HUES6 (cell line): ENCODE data around the gene ARMC2.

Source experiments
- H3K27ac ChIP-seq: 2 replicates; pipeline ENCODE4 v1.7.0; 2013; ENCODE audit warnings: low read depth, mild to moderate bottlenecking, low read length, inconsistent platforms
- H3K27me3 ChIP-seq: 2 replicates; pipeline ENCODE4 v1.6.1; 2013; ENCODE audit warnings: low read length; ENCODE audit not compliant: control insufficient read depth, insufficient read depth
- H3K36me3 ChIP-seq: 2 replicates; pipeline ENCODE4 v1.6.1; 2013; ENCODE audit warnings: low read length; ENCODE audit not compliant: control insufficient read depth, insufficient read depth
- H3K4me1 ChIP-seq: 2 replicates; pipeline ENCODE4 v1.6.1; 2013; ENCODE audit warnings: low read length; ENCODE audit not compliant: control insufficient read depth, insufficient read depth
- H3K4me3 ChIP-seq: 2 replicates; pipeline ENCODE4 v1.5.1; 2013; ENCODE audit warnings: low read depth, low read length
- H3K9ac ChIP-seq: one replicate; pipeline ENCODE4 v1.6.1; 2013; ENCODE audit warnings: mild to moderate bottlenecking, low read length
- H3K9me3 ChIP-seq: 2 replicates; pipeline ENCODE4 v1.6.1; 2013; ENCODE audit warnings: low read depth, low read length; ENCODE audit not compliant: control insufficient read depth, insufficient read depth

ARMC2 gene

GRCh38 chr6:109009236-109009961, 161.2 kb downstream of the ARMC2 start:
- peaks cover 21% of the 10 kb centered on the region for H3K4me1 ChIP-seq
- H3K9me3 ChIP-seq: no peaks in the 10 kb centered on the region
- peak overlapping the region; percentile 93 for H3K4me3 ChIP-seq
- H3K27me3 ChIP-seq: no peaks in the 10 kb centered on the region
- H3K27ac ChIP-seq: peak overlapping the region; percentile 77
- H3K9ac ChIP-seq: peak overlapping the region; percentile 84
- H3K36me3 ChIP-seq: no peaks in the 10 kb centered on the region

- H3K9ac ChIP-seq: peak overlapping the region; percentile 65
- H3K36me3 ChIP-seq: no peaks in the 10 kb centered on the region
- peaks cover 22% of the 10 kb centered on the region for H3K4me1 ChIP-seq
- H3K4me3 ChIP-seq: peak overlapping the region; percentile 93
- H3K27me3 ChIP-seq: no peaks in the 10 kb centered on the region
- no peaks in the 10 kb centered on the region for H3K9me3 ChIP-seq
- H3K27ac ChIP-seq: no peak overlapping the region
Observed at GRCh38 chr6:109009962-109010704, 161.9 kb downstream of the ARMC2 start.

GRCh38 chr6:109010705-109011102, 162.5 kb downstream of the ARMC2 start:
- no peak overlapping the region for H3K9ac ChIP-seq
- no peak overlapping the region for H3K27ac ChIP-seq
- no peaks in the 10 kb centered on the region for H3K27me3 ChIP-seq
- H3K9me3 ChIP-seq: no peaks in the 10 kb centered on the region
- H3K36me3 ChIP-seq: no peaks in the 10 kb centered on the region
- H3K4me3 ChIP-seq: no peak overlapping the region
- peaks cover 23% of the 10 kb centered on the region for H3K4me1 ChIP-seq

- no peak overlapping the region for H3K27ac ChIP-seq
- peaks cover 8% of the 10 kb centered on the region; the same call in 1 of the 2 replicates for H3K4me1 ChIP-seq
- H3K9ac ChIP-seq: no peak overlapping the region
- H3K4me3 ChIP-seq: no peak overlapping the region
- no peaks in the 10 kb centered on the region for H3K36me3 ChIP-seq
- no peaks in the 10 kb centered on the region for H3K9me3 ChIP-seq
- no peaks in the 10 kb centered on the region for H3K27me3 ChIP-seq
Observed at GRCh38 chr6:109013656-109014305, 165.6 kb downstream of the ARMC2 start.

GRCh38 chr6:109014606-109015005, 166.4 kb downstream of the ARMC2 start:
- no peaks in the 10 kb centered on the region for H3K36me3 ChIP-seq
- no peak overlapping the region for H3K4me3 ChIP-seq
- H3K9me3 ChIP-seq: no peaks in the 10 kb centered on the region
- H3K9ac ChIP-seq: no peak overlapping the region
- H3K27me3 ChIP-seq: no peaks in the 10 kb centered on the region
- no peak overlapping the region for H3K27ac ChIP-seq
- H3K4me1 ChIP-seq: peaks cover 8% of the 10 kb centered on the region; the same call in 1 of the 2 replicates

- Histone ChIP-seq H3K27ac (no peak overlapping the region), H3K4me3 (no peak overlapping the region), H3K4me1 (0 out of 2 replicates have a peak, but pooled peaks cover 3% of the 10 kb centered on the region), H3K9me3 (no peaks in the 10 kb centered on the region), H3K9ac (no peak overlapping the region), H3K36me3 (no peaks in the 10 kb centered on the region), H3K27me3 (no peaks in the 10 kb centered on the region)
Observed at GRCh38 chr6:109015176-109015575, 167.0 kb downstream of the ARMC2 start.

- no peaks in the 10 kb centered on the region for H3K36me3 ChIP-seq
- no peak overlapping the region for H3K9ac ChIP-seq
- H3K4me1 ChIP-seq: 0 out of 2 replicates have a peak, but pooled peaks cover 2% of the 10 kb centered on the region
- no peaks in the 10 kb centered on the region for H3K9me3 ChIP-seq
- no peaks in the 10 kb centered on the region for H3K27me3 ChIP-seq
- no peak overlapping the region for H3K4me3 ChIP-seq
- no peak overlapping the region for H3K27ac ChIP-seq
Observed at GRCh38 chr6:109019911-109020310, 171.7 kb downstream of the ARMC2 start.

GRCh38 chr6:109021870-109022269, 173.6 kb downstream of the ARMC2 start:
- Histone ChIP-seq H3K9ac (no peak overlapping the region), H3K4me3 (no peak overlapping the region), H3K27ac (no peak overlapping the region), H3K9me3 (no peaks in the 10 kb centered on the region), H3K4me1 (no peaks in the 10 kb centered on the region), H3K27me3 (no peaks in the 10 kb centered on the region), H3K36me3 (no peaks in the 10 kb centered on the region)

- no peak overlapping the region for H3K9ac ChIP-seq
- no peaks in the 10 kb centered on the region for H3K27me3 ChIP-seq
- no peak overlapping the region for H3K27ac ChIP-seq
- H3K4me3 ChIP-seq: no peak overlapping the region
- no peaks in the 10 kb centered on the region for H3K36me3 ChIP-seq
- no peaks in the 10 kb centered on the region for H3K9me3 ChIP-seq
- H3K4me1 ChIP-seq: no peaks in the 10 kb centered on the region
Observed at GRCh38 chr6:109023356-109023925, 175.2 kb downstream of the ARMC2 start.
